Panc1 (cell line): ENCODE measurements around the gene LRRC23. TPM values are rescaled to one million over a fixed set of nuclear protein-coding genes. Genes with fewer than 3 reads are reported as not detected.

Experiments
- ATAC-seq: fragments of 200-7000 bp; cut with Tn5 transposase; 2 replicates; pipeline ENCODE4 v1.9.1; 2020; ENCODE audit warnings: mild to moderate bottlenecking, moderate library complexity
- BruUV-seq: library from RNA; stranded (reverse); fragments of 400-500 nt; replicated peaks from 2 replicates; lab custom pipeline; 2021; lab: Mats Ljungman, UMichigan
- CTCF ChIA-PET: fragments of 300-600 bp; sonication (Branson Sonifier 250); formaldehyde crosslinking; loops from one replicate; lab custom pipeline; 2022; ENCODE audit warnings: antibody characterized with exemption; lab: Charles Lee
- POLR2A ChIA-PET: fragments of 300-600 bp; sonication (Branson Sonifier 250); formaldehyde crosslinking; loops from one replicate; lab custom pipeline; 2022; ENCODE audit warnings: antibody characterized with exemption; lab: Charles Lee
- DNase-seq: peaks from one replicate; pipeline ENCODE4 v3.0.0-alpha.2; 2010; ENCODE audit warnings: low read depth, low spot score
- H3K27ac ChIP-seq: 2 replicates; pipeline ENCODE4 v1.5.1; 2011; ENCODE audit warnings: mild to moderate bottlenecking, low read length, inconsistent platforms
- H3K27me3 ChIP-seq: fragments of 200-500 bp; sonication (Bioruptor generic); 2 replicates; pipeline ENCODE4 v1.6.0; 2014; ENCODE audit warnings: low read length, inconsistent platforms; ENCODE audit not compliant: control insufficient read depth, insufficient read depth
- H3K36me3 ChIP-seq: fragments of 200-500 bp; sonication (Bioruptor generic); 2 replicates; pipeline ENCODE4 v1.5.1; 2014; ENCODE audit warnings: inconsistent platforms, mild to moderate bottlenecking, low read length, moderate library complexity; ENCODE audit not compliant: control insufficient read depth, insufficient read depth
- H3K4me1 ChIP-seq: 2 replicates; pipeline ENCODE4 v1.5.1; 2011; ENCODE audit warnings: inconsistent platforms, mild to moderate bottlenecking, low read length, moderate library complexity; ENCODE audit not compliant: control insufficient read depth, insufficient read depth
- H3K4me3 ChIP-seq, 2 experiments: 2 replicates each; pipeline ENCODE4 v1.5.1; 2011 to 2012; ENCODE audit warnings: low read depth in 2 of 2, low read length in 2 of 2, mild to moderate bottlenecking in 2 of 2, inconsistent platforms in 1 of 2, moderate library complexity in 1 of 2
- H3K9me3 ChIP-seq: fragments of 200-500 bp; sonication (Bioruptor generic); 2 replicates; pipeline ENCODE4 v1.5.1; 2014; ENCODE audit warnings: low read depth, mild to moderate bottlenecking, inconsistent platforms, low read length, moderate library complexity; ENCODE audit not compliant: control insufficient read depth, insufficient read depth
- POLR2AphosphoS5 ChIP-seq: IDR thresholded peaks from 2 replicates; pipeline ENCODE4 v1.6.1; 2012; ENCODE audit warnings: mild to moderate bottlenecking, low read depth, low read length, moderate library complexity
- SIN3A ChIP-seq: IDR thresholded peaks from 2 replicates; pipeline ENCODE4 v1.6.1; 2012; ENCODE audit warnings: low read depth, mild to moderate bottlenecking, low read length, moderate library complexity, borderline replicate concordance; ENCODE audit not compliant: insufficient read depth
- TCF7L2 ChIP-seq: IDR thresholded peaks from 2 replicates; pipeline ENCODE4 v1.6.1; 2011; ENCODE audit warnings: mild to moderate bottlenecking, low read depth, low read length, inconsistent platforms
- in situ Hi-C: cut with HindIII; loops from 2 replicates; pipeline ENCODE4 v1.10.0; 2016; ENCODE audit warnings: low sequenced_read_pairs, low pct_unique_long_range_greater_than_20kb
- intact Hi-C: fragments of 100-400 bp; cut with micrococcal nuclease; formaldehyde crosslinking; loops from one replicate; pipeline ENCODE4 v1.10.0; 2022; ENCODE audit not compliant: unreplicated experiment
- total RNA-seq: library from RNA; stranded (reverse); gene quantifications from one replicate; pipeline ENCODE4 v1.2.1, GENCODE V29; 2021; ENCODE audit not compliant: unreplicated experiment
- TF ChIP-seq, protein P1 (sequence below): fragments of 450-650 bp; IDR thresholded peaks from 2 replicates; pipeline ENCODE4 v1.5.1; 2017; ENCODE audit warnings: mild to moderate bottlenecking
- TF ChIP-seq, protein P2 (sequence below), 2 experiments: IDR thresholded peaks; 2 replicates each; pipeline ENCODE4 v1.6.1; 2011 to 2012; ENCODE audit warnings: low read depth in 2 of 2, control low read depth in 1 of 2, low read length in 1 of 2, mild to moderate bottlenecking in 1 of 2, moderate library complexity in 1 of 2; ENCODE audit not compliant: insufficient read depth in 1 of 2

LRRC23 gene
- total RNA-seq, 1 experiment from 2014 or later: 6.5 TPM

DNA sequence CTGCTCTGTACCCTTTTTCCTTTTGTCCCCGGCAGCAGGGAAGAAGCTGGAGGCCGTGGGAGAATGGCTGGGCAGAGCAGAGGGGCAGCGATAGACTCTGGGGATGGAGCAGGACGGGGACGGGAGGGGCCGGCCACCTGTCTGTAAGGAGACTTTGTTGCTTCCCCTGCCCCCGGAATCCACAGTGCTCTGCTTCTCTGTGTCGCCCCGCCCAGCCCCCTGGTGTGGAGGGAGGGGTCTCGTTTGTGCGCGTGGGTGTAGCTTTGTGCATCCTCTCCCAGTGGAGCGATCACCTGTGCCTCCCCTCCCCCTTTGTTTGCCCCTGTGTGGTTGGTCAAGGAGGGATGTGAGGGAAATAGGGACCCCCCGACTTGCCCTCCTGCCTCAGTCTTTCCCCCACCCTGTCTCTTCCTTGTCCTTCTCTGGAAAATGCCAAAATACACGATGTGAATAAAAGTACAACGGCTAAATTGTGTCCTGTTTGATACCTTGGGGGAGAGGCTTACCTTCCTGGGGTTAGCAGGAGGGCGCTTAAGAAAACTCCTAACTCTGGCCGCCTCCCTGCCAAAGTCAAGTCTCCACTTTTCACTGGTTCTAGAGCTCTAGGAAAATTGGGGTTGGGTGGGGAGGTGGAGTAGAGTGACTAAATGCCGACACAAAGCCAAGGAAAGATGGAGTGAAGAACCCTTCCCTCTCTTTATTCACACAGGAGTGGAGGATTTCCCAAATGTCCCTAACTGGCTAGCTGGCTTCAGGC lies 38.3 kb upstream of the LRRC23 start:
- no peaks in the 10 kb centered on the region for H3K27me3 ChIP-seq
- no peak for DNase-seq
- no TSS peak for BruUV-seq
- in situ Hi-C loops: no loop called here
- peak overlapping the region; percentile 82 for H3K27ac ChIP-seq
- intact Hi-C loops: no loop called here
- peaks cover 6% of the 10 kb centered on the region; the same call in 1 of the 2 replicates for H3K36me3 ChIP-seq
- peak overlapping the region; percentile 61 to 92; a peak in 3 of 4 replicates for H3K4me3 ChIP-seq
- POLR2A ChIA-PET: interaction anchor here (0.6 to 0.9 kb wide), 5 partner anchors 14 to 100 kb away, joined by 3 to 17 read pairs (median 7); partner anchors contain the start of genes PTMS and USP5
- H3K9me3 ChIP-seq: no peaks in the 10 kb centered on the region
- no peak for ATAC-seq
- CTCF ChIA-PET: no interaction called here
- TF ChIP-seq POLR2AphosphoS5: no peak
- TF ChIP-seq TCF7L2: no peak
- TF ChIP-seq, protein P1, sequence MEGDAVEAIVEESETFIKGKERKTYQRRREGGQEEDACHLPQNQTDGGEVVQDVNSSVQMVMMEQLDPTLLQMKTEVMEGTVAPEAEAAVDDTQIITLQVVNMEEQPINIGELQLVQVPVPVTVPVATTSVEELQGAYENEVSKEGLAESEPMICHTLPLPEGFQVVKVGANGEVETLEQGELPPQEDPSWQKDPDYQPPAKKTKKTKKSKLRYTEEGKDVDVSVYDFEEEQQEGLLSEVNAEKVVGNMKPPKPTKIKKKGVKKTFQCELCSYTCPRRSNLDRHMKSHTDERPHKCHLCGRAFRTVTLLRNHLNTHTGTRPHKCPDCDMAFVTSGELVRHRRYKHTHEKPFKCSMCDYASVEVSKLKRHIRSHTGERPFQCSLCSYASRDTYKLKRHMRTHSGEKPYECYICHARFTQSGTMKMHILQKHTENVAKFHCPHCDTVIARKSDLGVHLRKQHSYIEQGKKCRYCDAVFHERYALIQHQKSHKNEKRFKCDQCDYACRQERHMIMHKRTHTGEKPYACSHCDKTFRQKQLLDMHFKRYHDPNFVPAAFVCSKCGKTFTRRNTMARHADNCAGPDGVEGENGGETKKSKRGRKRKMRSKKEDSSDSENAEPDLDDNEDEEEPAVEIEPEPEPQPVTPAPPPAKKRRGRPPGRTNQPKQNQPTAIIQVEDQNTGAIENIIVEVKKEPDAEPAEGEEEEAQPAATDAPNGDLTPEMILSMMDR: no peak
- TF ChIP-seq SIN3A: no peak
- TF ChIP-seq, protein P2, sequence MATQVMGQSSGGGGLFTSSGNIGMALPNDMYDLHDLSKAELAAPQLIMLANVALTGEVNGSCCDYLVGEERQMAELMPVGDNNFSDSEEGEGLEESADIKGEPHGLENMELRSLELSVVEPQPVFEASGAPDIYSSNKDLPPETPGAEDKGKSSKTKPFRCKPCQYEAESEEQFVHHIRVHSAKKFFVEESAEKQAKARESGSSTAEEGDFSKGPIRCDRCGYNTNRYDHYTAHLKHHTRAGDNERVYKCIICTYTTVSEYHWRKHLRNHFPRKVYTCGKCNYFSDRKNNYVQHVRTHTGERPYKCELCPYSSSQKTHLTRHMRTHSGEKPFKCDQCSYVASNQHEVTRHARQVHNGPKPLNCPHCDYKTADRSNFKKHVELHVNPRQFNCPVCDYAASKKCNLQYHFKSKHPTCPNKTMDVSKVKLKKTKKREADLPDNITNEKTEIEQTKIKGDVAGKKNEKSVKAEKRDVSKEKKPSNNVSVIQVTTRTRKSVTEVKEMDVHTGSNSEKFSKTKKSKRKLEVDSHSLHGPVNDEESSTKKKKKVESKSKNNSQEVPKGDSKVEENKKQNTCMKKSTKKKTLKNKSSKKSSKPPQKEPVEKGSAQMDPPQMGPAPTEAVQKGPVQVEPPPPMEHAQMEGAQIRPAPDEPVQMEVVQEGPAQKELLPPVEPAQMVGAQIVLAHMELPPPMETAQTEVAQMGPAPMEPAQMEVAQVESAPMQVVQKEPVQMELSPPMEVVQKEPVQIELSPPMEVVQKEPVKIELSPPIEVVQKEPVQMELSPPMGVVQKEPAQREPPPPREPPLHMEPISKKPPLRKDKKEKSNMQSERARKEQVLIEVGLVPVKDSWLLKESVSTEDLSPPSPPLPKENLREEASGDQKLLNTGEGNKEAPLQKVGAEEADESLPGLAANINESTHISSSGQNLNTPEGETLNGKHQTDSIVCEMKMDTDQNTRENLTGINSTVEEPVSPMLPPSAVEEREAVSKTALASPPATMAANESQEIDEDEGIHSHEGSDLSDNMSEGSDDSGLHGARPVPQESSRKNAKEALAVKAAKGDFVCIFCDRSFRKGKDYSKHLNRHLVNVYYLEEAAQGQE (IDR thresholded peaks at IDR 0.05; ENCODE audit: insufficient read depth in 1 of 2, low read depth in 2 of 2, low read length in 1 of 2): no peak
- peaks cover 27% of the 10 kb centered on the region for H3K4me1 ChIP-seq

- ATAC-seq (peak; percentile 53), DNase-seq (no peak)
- H3K4me3 ChIP-seq: peak overlapping the region; percentile 61 to 92
- H3K27me3 ChIP-seq: no peaks in the 10 kb centered on the region
- H3K27ac ChIP-seq: peak overlapping the region; percentile 82
- POLR2A ChIA-PET: interaction anchor here (0.6 to 0.9 kb wide), 7 partner anchors 15 to 178 kb away, joined by 3 to 17 read pairs (median 8); partner anchors contain the start of genes PTMS, USP5 and ZNF384
- intact Hi-C loops: no loop called here
- peaks cover 6% of the 10 kb centered on the region; the same call in 1 of the 2 replicates for H3K36me3 ChIP-seq
- H3K4me1 ChIP-seq: peaks cover 28% of the 10 kb centered on the region
- TF ChIP-seq, protein P1: no peak
- TF ChIP-seq TCF7L2: no peak
- TF ChIP-seq, protein P2 (IDR thresholded peaks at IDR 0.05; ENCODE audit: insufficient read depth in 1 of 2, low read depth in 2 of 2, low read length in 1 of 2): no peak
- TF ChIP-seq POLR2AphosphoS5: no peak
- TF ChIP-seq SIN3A: no peak
- CTCF ChIA-PET: no interaction called here
- no peaks in the 10 kb centered on the region for H3K9me3 ChIP-seq
- no TSS peak for BruUV-seq
- in situ Hi-C loops: no loop called here
Measured at GRCh38 chr12:6866920-6867412, 37.7 kb upstream of the LRRC23 start.
